NCI-H345 (cell line): ENCODE data around the gene PTHLH.
A peak's percentile ranks its signal among the peaks of the same experiment; 100 is the strongest.

ENCODE experiments used
- DNase-seq: peaks from one replicate; lab custom pipeline; 2025; lab: John Stamatoyannopoulos, UW

The PTHLH gene

GRCh38 chr12:27974735-27975221 lies 2.2 kb upstream of the PTHLH start:
- no peak for DNase-seq

GRCh38 chr12:27973487-27973890 lies 956 bp upstream of the PTHLH start:
- DNase-seq, result no peak

DNA sequence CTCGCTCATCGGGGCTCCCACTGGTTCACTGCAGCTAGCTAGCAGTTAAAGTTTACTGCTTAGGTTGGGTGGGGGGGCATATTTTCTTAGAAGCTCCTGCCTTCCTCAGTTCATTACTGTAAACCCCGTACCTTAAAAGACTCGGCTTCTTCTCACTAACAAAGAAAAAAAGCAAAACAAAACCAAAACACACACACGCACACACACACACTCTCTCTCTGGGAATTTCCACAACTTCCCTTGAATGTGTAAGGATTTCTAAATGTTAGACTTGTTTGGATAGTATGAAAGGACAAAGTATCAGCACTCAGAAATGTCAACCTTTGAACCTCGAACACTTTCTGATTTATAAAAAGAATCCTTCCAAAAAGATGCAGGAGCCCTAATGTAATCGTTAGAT lies 927 bp downstream of the PTHLH start:
- no peak for DNase-seq

DNA sequence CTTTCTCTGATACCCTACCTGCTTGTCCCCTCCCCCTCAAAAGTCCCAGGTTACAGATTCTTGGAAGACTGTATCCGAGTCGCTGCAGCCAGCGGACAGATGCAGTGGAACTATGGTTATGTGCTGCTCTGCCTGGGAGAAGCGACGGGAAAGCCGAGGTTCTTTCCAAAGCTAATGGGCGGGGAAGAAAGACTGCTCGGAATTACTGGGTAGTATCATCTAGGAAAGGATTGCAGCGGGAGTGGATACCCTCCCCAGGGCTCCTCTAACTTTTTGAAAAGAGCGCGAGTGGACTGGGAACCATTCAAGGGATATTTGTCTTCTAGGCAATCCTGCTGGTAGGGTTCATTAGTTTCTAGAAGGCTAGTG lies 1.4 kb downstream of the PTHLH start:
- no peak for DNase-seq

DNA sequence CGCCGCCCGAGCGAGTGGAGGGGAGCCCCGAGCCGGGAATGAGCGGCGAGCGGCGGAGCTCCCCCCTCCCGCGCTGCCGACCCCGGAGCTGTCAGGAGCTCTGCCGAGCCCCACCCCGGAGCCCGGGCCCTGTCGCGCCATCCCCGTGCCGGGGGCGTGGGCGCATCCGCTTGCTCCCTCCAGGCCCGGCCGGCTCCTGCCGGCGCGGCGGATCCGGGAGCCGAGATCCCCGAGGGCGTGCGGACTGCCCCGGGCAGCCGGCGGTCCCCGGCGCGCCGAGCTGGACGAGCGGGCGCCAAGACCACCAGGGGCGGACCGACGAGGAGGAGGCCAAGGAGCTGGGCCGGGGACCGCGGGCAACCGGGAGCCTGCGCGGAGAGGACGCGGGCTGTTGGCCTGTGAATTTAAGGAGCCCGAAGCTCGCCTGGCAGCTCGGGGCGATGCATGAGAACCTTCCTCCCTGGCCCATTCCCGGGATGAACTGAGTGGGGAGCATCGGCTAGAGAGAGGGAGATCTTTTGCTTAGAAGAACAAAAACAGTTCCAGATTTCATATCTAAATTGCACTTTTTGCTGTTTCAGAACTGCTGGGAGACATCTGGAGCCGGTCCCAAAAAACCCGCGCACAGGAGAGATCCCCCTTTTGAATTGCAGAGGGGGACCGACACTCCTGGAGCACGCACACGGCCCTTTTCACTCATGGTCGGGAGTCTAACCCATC lies 2.0 kb downstream of the PTHLH start:
- no peak for DNase-seq

- DNase-seq, result peak; percentile 27
These were observed 2.7 kb downstream of the PTHLH start for GRCh38 chr12:27969624-27970400.

DNA sequence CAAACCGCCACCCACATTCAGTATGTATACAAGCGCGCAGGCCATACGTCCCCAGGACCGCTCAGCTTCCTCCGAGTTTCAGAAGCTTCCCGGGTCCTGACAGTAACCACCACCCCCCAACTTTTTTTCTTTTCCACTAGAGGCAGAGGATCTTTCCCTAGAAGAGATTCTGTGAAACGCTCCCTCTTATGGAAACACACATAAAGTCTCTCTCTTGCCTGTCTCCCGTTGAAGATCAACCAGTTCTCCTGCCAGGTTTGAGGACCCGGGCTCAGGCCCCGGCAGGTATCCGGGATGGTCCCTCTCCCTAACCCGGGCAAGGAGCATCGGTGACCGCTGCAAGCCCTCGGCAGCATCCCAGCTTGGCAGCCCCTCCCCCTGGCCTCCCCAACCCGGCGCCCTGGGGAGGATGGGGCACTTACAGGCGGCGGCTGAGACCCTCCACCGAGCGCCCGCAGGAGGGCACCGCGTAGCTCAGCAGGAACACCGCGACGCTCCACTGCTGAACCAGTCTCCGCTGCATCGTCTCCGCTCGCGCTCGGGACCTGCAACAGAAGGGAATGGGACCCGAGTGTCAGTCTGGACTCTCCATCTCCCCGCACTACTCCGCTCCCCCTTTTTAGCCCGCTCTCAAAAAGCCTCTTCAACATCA lies 3.4 kb downstream of the PTHLH start:
- DNase-seq, result no peak

GRCh38 chr12:27967551-27968054 lies 4.9 kb downstream of the PTHLH start:
- DNase-seq, result no peak

- DNase-seq, result no peak
These were observed 5.7 kb downstream of the PTHLH start for GRCh38 chr12:27966870-27967269.

DNA sequence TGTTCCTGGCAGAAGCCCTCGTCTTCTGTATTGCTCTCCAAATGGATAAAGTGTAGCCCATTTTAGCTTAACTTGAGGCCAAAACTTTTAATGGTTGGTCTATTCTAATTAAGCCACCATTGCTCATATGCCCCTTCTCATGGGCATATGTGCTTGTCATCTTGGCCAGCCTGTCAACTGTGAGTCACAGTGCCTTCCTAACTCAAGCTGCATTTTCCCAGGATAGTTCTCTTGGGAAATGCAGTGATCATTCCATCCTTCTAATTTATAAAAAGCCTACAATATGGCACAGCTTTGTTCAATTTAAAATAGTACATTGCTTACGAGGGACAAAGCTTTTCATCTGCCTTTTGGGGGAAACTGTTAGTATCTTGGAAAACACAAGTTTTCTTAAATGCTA lies 6.6 kb downstream of the PTHLH start:
- no peak for DNase-seq

DNA sequence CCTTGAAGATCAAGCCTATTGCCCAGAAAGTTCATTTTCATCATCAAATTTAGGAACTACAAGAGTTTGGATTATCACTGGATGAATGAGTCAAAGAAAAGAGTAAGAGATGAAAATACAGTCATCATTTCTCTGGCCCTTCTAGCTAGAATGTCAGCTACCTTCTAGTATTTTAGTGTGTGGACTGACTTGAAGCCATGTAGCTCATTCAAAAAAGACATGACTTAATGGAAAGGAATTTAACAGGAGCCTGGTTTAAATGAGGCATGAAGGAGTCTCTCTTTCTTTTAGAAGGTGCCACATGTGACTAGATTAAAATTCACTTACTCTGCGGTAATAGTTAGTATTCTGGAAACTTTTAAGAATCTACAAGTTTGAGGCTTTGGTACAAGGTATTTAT lies 7.1 kb downstream of the PTHLH start:
- no peak for DNase-seq

DNA sequence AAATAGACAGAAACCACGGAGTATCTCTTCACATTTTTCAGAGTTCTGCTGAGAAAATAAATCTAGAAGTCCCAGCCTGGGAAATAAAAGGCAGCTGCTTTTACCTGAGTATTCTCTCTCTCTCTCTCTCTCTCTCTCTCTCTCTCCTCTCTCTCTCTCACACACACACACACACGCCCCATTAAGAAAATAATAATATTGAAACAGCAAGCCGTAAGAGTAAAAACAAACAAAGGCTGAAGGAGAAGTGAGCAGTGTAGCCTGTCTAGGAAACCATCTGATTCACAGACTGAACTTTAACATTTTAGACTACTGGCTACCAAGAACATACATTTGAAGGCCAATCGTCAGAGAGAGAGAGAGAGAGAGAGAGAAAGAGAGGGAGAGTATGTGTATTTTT lies 8.4 kb downstream of the PTHLH start:
- DNase-seq, result no peak

DNA sequence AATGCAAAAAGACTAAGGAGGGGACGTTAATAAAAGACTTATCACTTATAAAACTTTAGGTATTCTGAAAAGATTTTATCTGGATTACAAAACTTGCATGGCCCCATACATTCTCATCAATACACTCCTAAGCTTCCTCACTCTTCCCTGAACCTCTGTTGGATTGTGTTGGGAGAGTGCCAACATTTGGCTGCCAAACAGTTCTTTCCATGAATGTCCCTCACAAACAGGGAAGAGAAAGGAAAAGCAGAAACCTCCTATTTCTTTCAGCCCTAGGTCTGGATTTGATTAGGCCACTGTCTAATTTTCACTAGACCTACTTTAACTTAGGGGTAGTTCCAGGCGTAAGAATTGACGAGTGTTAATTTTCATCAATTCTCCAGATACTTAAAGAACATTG lies 11.7 kb downstream of the PTHLH start:
- DNase-seq, result no peak

DNA sequence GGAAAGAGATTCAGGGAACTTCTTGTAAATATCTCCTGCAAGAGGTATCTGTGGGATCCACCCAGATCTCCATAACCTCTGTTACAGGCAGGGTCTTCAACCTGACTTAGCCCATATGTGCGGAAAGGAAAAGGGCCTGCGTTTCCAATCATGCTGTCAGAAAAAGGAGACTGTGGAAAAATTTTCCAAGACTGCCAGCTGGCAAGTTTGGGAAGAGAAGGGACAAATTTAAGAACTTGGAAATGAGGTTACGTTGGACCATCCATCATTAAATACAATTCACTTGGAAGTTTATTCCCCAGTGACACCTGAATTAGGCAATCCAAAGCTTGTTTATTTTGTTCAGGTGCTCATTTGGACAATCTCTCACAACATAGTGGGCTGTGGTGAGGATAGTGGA lies 13.9 kb downstream of the PTHLH start:
- no peak for DNase-seq

DNA sequence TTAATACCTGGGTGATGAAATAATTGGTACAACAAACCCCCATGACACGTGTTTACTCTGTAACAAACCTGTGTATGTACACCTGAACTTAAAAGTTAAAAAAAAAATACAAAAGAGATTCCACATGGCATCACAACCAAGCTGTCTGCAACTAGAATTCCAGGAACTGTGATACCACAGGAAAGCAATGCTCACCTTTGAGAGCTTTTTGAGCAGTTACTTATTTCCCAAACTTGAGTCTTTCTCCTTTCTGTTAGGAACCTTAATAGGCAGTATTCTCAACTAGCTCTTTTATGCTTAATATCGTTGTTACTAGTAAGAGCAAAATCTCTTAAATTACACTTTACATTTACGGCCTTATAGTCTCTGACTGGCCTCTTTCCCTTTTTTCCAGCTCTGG lies 15.2 kb downstream of the PTHLH start:
- no peak for DNase-seq

- DNase-seq, result no peak
These were observed 18.7 kb downstream of the PTHLH start for GRCh38 chr12:27953817-27954216.

GRCh38 chr12:27953348-27953747 lies 19.2 kb downstream of the PTHLH start:
- no peak for DNase-seq

DNA sequence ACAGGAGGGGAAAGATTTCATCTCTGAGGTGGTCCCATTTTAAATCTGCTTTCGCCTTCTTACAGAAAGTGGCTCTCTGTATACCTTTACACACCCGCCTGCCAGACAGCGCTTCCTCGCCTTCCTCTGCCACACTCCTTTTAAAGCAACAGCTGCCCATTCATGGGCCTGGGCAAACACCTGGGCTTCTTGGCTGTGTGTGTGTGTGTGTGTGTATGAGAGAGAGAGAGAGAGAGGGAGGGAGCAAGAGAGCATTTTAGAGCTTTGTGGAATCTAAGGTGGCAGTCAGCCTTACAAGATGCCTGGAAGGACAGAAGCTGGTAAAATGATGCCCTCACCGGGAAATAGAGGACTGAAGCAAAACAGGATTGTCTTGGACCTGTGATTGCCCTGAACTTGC lies 20.0 kb downstream of the PTHLH start:
- DNase-seq, result no peak

- DNase-seq, result no peak
These were observed 20.6 kb downstream of the PTHLH start for GRCh38 chr12:27951898-27952297.

GRCh38 chr12:27946421-27946820 lies 26.1 kb downstream of the PTHLH start:
- DNase-seq, result no peak

- peak; percentile 52 for DNase-seq
These were observed 31.7 kb downstream of the PTHLH start for GRCh38 chr12:27940756-27941402.

DNA sequence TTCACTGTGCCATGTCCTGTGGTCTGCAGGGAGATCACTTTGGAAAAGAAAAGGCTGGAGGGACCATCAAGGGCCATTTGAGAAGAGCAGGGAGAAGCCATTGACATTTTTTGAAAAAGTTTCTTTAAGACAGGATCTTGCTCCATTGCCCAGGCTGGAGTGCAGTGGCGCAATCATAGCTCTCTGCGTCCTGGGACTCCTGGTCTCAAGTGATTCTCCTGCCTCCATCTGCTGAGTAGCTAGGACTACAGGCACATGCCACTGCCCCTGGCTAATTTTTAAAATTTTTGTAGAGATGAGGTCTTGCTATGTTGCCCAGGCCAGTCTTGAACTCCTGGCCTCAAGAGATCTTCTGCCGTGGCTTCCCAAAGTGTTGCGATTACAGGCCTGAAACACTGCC lies 32.3 kb downstream of the PTHLH start:
- DNase-seq, result no peak
